Cardiac fibroblast (primary cell): ENCODE results near the gene GRIPAP1.

Experiments used
- DNase-seq, 2 donors: peaks; one replicate each; pipeline versions ENCODE4 v3.0.0 to v3.0.0-alpha.2; 2010; ENCODE audit warnings: low read depth in 2 of 2
- H3K4me3 ChIP-seq, 2 donors: replicated peaks in 1 of 2; 1 replicate in 1 of 2; 2 replicates in 1 of 2; pipeline ENCODE4 v1.5.1; 2011; ENCODE audit warnings: low read depth in 2 of 2, low read length in 2 of 2, mild to moderate bottlenecking in 2 of 2, moderate library complexity in 1 of 2
- TF ChIP-seq, protein P1 (sequence below): IDR thresholded peaks from one replicate; pipeline ENCODE4 v1.5.1; 2011; ENCODE audit warnings: low read depth, mild to moderate bottlenecking, low read length, inconsistent platforms

GRIPAP1 gene

DNA sequence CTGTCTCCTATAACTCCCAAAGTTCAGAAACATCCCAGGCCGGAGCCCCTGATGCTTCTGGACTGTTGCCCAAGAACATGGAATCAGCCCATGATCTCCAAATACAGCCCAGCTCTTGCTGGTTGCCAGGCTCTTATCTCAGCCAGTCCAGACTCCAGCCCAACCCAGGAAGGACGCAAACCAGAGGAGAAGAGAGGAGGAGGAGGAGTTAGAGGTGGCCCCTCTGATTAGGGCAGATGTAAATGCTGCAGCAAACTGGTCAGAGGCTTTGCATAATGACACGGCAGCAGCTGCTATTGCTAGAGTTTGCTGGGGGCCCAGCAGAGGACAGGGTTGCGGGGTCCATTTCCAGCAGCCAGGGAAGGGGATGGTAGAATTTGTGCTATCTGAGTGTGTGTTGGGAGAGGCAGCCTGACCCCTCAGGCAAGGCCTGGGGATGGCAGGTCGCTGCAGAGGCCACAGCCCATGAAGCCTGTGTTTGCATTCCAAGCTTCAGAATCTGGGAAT, 40.4 kb downstream of the GRIPAP1 start:
- DNase-seq, result peak in 1 of 2 donors; percentile 88
- TF ChIP-seq, protein P1, sequence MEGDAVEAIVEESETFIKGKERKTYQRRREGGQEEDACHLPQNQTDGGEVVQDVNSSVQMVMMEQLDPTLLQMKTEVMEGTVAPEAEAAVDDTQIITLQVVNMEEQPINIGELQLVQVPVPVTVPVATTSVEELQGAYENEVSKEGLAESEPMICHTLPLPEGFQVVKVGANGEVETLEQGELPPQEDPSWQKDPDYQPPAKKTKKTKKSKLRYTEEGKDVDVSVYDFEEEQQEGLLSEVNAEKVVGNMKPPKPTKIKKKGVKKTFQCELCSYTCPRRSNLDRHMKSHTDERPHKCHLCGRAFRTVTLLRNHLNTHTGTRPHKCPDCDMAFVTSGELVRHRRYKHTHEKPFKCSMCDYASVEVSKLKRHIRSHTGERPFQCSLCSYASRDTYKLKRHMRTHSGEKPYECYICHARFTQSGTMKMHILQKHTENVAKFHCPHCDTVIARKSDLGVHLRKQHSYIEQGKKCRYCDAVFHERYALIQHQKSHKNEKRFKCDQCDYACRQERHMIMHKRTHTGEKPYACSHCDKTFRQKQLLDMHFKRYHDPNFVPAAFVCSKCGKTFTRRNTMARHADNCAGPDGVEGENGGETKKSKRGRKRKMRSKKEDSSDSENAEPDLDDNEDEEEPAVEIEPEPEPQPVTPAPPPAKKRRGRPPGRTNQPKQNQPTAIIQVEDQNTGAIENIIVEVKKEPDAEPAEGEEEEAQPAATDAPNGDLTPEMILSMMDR, result no peak
- no peak overlapping the region for H3K4me3 ChIP-seq

DNA sequence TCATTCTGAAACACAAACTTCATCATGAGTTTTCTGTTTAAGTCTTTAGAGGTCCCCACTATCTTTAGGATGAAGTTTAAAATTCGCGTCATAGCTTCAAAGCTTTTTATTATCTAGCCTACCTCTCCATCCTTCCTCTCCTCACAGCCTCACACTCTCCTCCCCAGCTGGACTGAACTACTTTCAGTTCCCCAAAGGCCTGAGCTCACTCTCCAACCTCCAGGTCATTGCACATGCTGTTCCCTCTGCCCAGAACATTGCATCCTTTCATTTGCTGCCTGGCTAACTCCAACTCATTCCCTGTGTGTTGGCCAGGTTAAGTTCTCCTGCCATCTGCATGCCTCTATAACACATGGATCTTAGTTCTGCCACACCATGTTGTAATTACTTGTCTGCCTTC, 41.8 kb downstream of the GRIPAP1 start:
- no peak overlapping the region for H3K4me3 ChIP-seq
- no peak for DNase-seq
- TF ChIP-seq, protein P1, result no peak

DNA sequence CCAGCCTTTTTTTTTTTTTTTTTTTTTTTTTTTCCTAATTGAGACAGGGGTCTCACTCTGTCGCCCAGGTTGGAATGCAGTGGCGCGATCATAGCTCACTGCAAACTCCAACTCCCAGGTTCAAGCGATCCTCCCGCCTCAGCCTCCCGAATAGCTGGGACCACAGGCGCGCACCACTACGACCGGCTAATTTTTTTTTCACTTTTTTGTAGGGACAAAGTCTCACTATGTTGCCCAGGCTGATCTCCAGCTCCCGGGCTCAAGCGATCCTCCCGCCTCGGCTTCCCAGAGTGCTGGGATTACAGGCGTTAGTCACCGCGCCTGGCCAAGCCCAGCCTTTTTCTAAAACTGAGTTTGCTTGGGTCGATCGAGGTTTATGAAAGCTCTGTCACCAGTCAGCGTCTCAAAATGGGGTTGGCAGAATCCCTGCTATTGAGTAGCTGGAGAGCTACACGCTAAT, 43.4 kb downstream of the GRIPAP1 start:
- peak; percentile 66 to 75 for DNase-seq
- peak overlapping the region; percentile 34 to 70 for H3K4me3 ChIP-seq
- TF ChIP-seq, protein P1, result no peak

DNA sequence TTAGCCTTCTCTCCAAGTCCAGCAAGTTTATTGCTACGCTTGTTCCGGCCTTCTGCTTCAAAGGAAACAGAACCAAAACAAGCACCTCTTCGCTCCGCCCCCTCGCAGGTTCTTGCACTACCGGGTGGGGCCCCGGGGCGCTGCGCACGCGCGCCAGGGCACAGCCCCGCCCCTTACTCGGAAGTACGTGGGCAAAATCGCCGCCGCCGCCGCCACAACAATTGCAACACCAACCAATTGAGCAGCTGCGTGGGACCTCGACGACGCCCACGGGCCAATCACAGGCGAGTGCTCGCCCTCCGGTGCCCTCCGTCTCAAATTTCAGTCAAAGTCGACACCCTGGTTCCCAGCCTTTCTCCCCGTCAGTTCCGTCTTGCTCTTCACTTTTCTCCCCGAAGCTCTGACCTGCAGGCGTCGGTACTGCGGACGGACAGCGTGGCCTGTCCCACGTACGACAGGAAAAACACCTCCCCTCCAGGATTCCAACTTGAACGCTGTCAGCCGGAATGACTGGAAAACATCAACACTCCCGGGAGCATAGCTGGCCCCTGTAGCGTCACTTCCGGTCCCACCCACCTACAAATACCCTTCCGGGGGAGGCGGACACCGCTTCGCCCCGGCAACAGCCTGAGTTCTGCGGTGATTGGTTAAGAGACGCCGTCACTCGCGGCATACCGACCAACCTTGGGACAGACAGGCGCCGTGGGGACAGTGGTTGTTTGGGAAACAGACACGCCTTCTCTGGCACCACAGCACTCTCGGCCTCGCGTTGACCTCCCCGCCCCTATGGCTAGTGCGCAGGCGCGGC, 44.0 kb downstream of the GRIPAP1 start:
- DNase-seq, result peak; percentile 98 to 99
- TF ChIP-seq, protein P1, result no peak
- H3K4me3 ChIP-seq, result peak overlapping the region; percentile 50 to 70

DNA sequence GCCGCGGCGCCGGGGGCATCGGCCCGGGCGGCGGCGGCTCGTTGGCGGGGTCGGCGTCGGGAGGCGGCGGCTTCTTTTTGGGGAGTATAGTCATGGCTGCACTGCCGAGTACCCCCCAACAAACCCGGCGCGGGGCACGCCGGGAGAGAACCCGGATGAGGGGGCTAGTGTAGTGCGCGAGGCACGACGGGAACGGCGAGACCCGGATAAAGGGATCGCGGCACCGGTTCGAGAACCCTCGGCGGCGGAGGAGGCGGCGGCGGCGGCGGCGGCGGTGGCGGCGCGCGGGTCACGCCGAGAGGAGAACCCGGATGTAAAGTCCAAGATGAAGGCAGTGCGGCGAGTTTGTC, 44.6 kb downstream of the GRIPAP1 start, which contains the start of gene OTUD5:
Gene OTUD5, minus strand, starts transcription at position 131 of the 350 bp plus-strand sequence. Its CDS starts 37 bp downstream, at position 94.
- peak within 1 kb of the TSS; percentile 66 to 70 for H3K4me3 ChIP-seq
- TF ChIP-seq, protein P1, result no peak
- DNase-seq, result no peak

DNA sequence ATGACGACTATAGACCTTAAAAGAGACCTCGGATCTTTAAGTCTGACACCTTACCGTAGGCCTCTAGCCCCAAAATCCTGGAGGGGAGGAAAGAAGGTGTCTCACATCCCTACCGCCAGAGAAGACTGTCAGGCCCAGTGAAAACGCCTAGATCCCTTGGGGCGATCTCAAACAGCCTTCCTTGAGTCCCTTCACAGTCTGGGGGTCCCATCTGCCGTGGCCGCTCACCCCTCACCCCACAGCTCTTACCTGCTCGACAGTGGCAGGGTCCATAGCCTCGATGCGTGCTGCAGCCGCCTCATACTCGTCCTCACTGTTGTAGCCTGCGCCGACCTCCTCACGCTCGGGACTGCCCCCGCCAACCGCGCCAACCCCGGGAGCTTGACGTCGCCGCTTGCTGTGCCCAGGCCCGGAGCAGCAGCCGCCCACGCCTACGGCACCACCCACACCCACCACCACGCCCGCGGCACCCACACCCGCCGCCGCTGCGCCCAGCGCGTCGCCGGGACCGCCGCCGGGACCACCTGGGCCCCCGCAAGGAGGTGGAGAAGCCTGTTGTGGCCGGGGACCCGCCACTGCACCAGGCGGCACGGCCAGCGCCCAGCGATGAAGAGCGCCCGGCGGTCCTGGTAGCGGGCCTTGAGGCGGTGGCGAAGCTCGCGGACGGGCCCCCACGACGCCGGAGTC, 45.2 kb downstream of the GRIPAP1 start:
- DNase-seq, result no peak
- TF ChIP-seq, protein P1, result no peak
- peak overlapping the region; percentile 66 to 70 for H3K4me3 ChIP-seq
